GM13977 (cell line): ENCODE measurements around the gene ZBTB8OS.
"Not testable (repeated sequence)": the region's sequence is repeated elsewhere in the genome, so short reads cannot be mapped to it uniquely, and the experiment has no call there.

ENCODE experiments used
- DNase-seq: peaks from one replicate; pipeline ENCODE4 v3.0.0; 2012; ENCODE audit warnings: low spot score
- CTCF ChIP-seq: IDR thresholded peaks from 2 replicates; pipeline ENCODE4 v1.5.1; 2012; ENCODE audit warnings: mild to moderate bottlenecking, control low read depth; ENCODE audit not compliant: insufficient read depth; ENCODE audit errors: extremely low read depth, missing control alignments
- in situ Hi-C: fragments of 300-500 bp; cut with MboI; formaldehyde crosslinking; loops from one replicate; pipeline ENCODE4 v1.12.0; 2022; ENCODE audit warnings: low sequenced_read_pairs, low pct_unique_long_range_greater_than_20kb, mixed read lengths, inconsistent platforms; ENCODE audit not compliant: unreplicated experiment

The ZBTB8OS gene

DNA sequence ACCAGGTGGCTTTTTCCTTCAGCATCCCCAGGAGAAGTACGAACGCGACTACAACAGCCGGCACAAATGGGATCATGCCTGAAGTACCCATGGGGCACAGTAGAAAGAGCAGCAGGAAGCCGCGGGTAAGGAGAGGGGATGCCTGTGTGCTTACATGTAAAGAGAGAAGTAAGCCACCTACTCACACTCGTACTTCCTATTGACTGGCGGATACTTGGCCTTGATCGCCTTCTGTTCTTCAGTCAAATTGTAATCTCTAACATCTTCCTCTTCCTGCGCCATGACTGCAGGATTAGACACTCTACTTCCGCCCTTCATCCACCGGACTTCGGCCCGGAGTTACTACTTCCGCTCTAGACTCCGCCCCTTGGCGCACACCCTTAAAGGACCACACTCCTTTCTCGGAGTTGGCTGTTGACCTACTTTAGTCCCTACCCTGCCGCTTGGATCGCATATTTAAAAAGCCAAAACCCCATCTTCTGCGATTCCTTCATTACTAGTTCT, at the start of gene ZBTB8OS:
Gene ZBTB8OS, minus strand, starts transcription at position 303 of the 504 bp plus-strand sequence. Its CDS starts 21 bp downstream, at position 282.
- in situ Hi-C loops = no loop called here
- no peak for TF ChIP-seq CTCF
- DNase-seq = peak; percentile 89

DNA sequence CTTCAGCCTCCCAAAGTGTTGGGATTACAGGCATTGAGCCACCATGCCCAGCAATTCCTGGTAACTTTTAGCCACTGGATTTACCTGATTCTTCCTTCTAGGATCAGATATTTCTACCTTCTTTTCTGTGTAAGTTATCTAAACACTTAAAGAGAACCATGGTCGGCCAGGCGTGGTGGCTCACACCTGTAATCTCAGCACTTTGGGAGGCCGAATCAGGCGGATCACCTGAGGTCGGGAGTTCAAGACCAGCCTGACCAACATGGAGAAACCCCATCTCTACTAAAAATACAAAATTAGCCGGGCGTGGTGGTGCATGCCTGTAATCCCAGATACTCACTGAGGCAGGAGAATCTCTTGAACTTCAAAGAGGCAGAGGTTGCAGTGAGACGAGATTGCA, 46.6 kb upstream of the ZBTB8OS start:
- DNase-seq, in situ Hi-C loops: not testable (repeated sequence)

DNA sequence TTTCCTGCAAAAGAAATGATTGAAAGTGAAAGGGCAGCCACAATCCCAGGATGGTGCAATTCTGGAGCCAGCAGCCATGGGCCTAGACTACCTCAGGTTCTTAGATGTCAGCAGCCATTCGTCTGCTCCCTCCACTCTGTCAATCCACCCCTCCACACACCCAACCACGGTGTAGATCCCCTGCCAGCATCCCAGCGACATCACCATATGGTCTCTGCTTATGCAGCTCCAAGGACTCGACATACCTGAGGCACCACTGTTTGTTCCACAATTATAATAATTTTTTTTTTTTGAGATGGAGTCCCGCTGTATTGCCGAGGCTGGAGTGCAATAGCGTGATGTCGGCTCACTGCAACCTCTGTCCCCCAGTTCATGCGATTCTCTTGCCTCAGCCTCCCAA, 45.7 kb upstream of the ZBTB8OS start:
- no peak for TF ChIP-seq CTCF
- DNase-seq = no peak
- in situ Hi-C loops = no loop called here

GRCh38 chr1:32695098-32695904, 45.0 kb upstream of the ZBTB8OS start:
- DNase-seq = no peak
- TF ChIP-seq CTCF = no peak
- in situ Hi-C loops = no loop called here

DNA sequence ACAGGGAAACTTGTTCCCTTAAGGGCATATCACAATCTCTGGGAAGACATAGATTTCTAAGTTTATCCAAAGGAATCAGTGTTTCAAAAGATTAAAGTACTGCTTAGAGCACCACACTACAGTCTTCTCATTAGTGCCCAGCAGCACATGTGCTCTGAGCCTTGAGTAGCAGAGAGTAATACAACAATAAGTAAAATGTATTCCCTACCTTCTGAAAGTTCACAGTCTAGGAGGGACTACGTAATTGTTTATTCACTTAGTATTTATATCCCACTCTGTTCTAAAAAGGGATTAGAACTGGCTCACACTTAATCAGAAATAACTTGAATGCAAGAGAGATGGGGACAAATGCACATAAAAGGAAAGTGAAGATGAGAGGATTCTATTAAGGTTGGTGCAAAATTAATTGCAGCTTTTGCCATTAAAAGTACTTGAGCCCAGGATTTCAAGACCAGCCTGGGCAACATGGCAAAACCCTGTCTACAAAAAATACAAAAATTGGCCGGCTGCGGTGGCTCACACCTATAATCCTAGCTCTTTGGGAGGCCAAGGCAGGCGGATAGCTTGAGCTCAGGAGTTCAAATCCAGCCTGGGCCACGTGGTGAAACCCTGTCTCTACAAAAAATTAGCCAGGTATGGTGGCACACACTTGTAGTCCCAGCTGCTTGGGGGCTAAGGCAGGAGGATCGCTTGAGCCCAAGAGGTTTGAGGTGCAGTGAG, 43.3 kb upstream of the ZBTB8OS start:
- no peak for TF ChIP-seq CTCF
- no peak for DNase-seq
- in situ Hi-C loops = no loop called here

DNA sequence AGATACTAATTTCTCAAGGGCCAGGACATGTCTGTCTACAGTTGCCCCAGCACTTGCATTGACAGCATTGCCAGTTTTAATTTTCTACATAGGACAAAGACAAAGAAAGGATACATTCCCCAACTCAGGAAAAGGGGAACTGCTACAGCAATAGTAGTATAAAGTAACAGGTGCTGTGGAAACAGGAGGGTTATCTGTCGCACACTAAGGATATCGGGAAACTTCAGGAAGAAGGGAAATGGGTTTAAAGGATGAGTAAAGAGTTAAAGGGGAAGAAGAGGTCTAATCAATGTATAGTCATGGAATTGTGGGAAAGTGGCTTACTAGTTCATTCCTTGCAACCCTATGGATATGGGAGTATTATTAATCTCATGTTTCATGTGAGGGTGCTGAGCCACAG, 36.0 kb upstream of the ZBTB8OS start:
- no peak for TF ChIP-seq CTCF
- in situ Hi-C loops = no loop called here
- DNase-seq = no peak

DNA sequence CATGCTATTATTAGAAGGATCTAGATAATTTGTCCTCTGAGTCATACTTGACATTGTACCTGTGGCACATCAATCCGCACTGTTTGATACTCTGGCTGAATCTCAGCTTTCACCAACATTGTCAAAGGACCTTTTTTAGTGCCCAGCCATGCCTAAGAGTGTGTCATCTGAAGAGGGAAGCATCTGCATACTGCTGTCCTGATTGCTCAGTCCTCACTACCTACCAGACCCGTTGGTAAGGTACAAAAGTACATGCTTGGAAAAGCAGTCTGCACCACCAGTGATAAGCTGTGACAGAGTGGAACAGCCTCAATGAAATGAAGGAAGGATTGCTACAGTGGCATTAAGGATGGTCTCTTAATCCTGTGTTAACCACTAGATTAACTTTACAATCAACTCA, 35.1 kb upstream of the ZBTB8OS start:
- no peak for DNase-seq
- no peak for TF ChIP-seq CTCF
- in situ Hi-C loops = no loop called here
